Activated CD8-positive, alpha-beta memory T cell treated with anti-CD3 and anti-CD28 coated beads for 36 hours (primary cell): ENCODE data around the gene DCBLD2. TPM values are rescaled to one million over a fixed set of nuclear protein-coding genes. Genes with fewer than 3 reads are reported as not detected.
"Not testable (repeated sequence)": the region's sequence is repeated elsewhere in the genome, so short reads cannot be mapped to it uniquely, and the experiment has no call there.

Experiments used
- CTCF ChIA-PET: fragments of 350-600 bp; sonication (Branson Sonifier 250); formaldehyde crosslinking; loops from one replicate; lab custom pipeline; 2021; ENCODE audit warnings: antibody characterized with exemption; lab: Charles Lee
- POLR2A ChIA-PET: fragments of 350-600 bp; sonication (Branson Sonifier 250); formaldehyde crosslinking; loops from one replicate; lab custom pipeline; 2021; ENCODE audit warnings: antibody characterized with exemption; lab: Charles Lee
- total RNA-seq, 2 experiments: library from RNA; stranded (reverse); gene quantifications; one replicate each; pipeline ENCODE4 v1.2.3, GENCODE V29; 2021

DCBLD2 gene
- total RNA-seq, 2 experiments from 2014 or later, result 1.9 TPM

- ChIA-PET CTCF (no interaction called here), POLR2A (no interaction called here)
Observed at GRCh38 chr3:98848108-98848507, 53.4 kb downstream of the DCBLD2 start.

- POLR2A ChIA-PET, result no interaction called here
Observed at GRCh38 chr3:98846101-98846500, 55.4 kb downstream of the DCBLD2 start.

GRCh38 chr3:98843266-98843959 lies 58.1 kb downstream of the DCBLD2 start:
- CTCF ChIA-PET, result no interaction called here
- POLR2A ChIA-PET, result no interaction called here

More at GRCh38 chr3:98846101-98846500, 55.4 kb downstream of the DCBLD2 start:
- CTCF ChIA-PET, result no interaction called here

GRCh38 chr3:98839846-98840245 lies 61.6 kb downstream of the DCBLD2 start:
- ChIA-PET POLR2A (no interaction called here), CTCF (no interaction called here)

GRCh38 chr3:98831060-98831459 lies 70.4 kb downstream of the DCBLD2 start:
- POLR2A ChIA-PET, result not testable (repeated sequence)

GRCh38 chr3:98829246-98829832 lies 72.2 kb downstream of the DCBLD2 start:
- ChIA-PET CTCF (no interaction called here), POLR2A (no interaction called here)

More at GRCh38 chr3:98831060-98831459, 70.4 kb downstream of the DCBLD2 start:
- CTCF ChIA-PET, result not testable (repeated sequence)

GRCh38 chr3:98827221-98827920 lies 74.1 kb downstream of the DCBLD2 start:
- CTCF ChIA-PET, result no interaction called here
- POLR2A ChIA-PET, result no interaction called here

GRCh38 chr3:98826126-98826525 lies 75.4 kb downstream of the DCBLD2 start:
- CTCF ChIA-PET, result no interaction called here
- POLR2A ChIA-PET, result no interaction called here

GRCh38 chr3:98824256-98824655 lies 77.2 kb downstream of the DCBLD2 start:
- POLR2A ChIA-PET, result no interaction called here
- CTCF ChIA-PET, result no interaction called here

- POLR2A ChIA-PET, result no interaction called here
- CTCF ChIA-PET, result interaction anchor here (0.6 kb wide), 1 partner anchor 1147 kb away, joined by 3 read pairs; no protein-coding TSS in a partner anchor
Observed at GRCh38 chr3:98823791-98824190, 77.7 kb downstream of the DCBLD2 start.

GRCh38 chr3:98821063-98821462 lies 80.4 kb downstream of the DCBLD2 start:
- ChIA-PET CTCF (no interaction called here), POLR2A (interaction anchor here (0.6 kb wide), 1 partner anchor 12 kb away, joined by 3 read pairs; no protein-coding TSS in a partner anchor)

GRCh38 chr3:98817547-98818041 lies 83.9 kb downstream of the DCBLD2 start:
- ChIA-PET POLR2A (no interaction called here), CTCF (no interaction called here)

GRCh38 chr3:98814817-98815420 lies 86.6 kb downstream of the DCBLD2 start:
- ChIA-PET CTCF (no interaction called here), POLR2A (no interaction called here)

- ChIA-PET POLR2A (no interaction called here), CTCF (interaction anchor here (0.8 to 1.7 kb wide), 2 partner anchors 211 to 774 kb away, joined by 3 to 4 read pairs; no protein-coding TSS in a partner anchor)
Observed at GRCh38 chr3:98812851-98813374, 88.6 kb downstream of the DCBLD2 start.

- POLR2A ChIA-PET, result no interaction called here
- CTCF ChIA-PET, result no interaction called here
Observed at GRCh38 chr3:98811048-98811447, 90.4 kb downstream of the DCBLD2 start.

- POLR2A ChIA-PET, result no interaction called here
- CTCF ChIA-PET, result no interaction called here
Observed at GRCh38 chr3:98809557-98809956, 91.9 kb downstream of the DCBLD2 start.

- ChIA-PET POLR2A (no interaction called here), CTCF (no interaction called here)
Observed at GRCh38 chr3:98808071-98808470, 93.4 kb downstream of the DCBLD2 start.

- CTCF ChIA-PET, result no interaction called here
Observed at GRCh38 chr3:98807561-98807960, 93.9 kb downstream of the DCBLD2 start.

GRCh38 chr3:98807011-98807410 lies 94.5 kb downstream of the DCBLD2 start:
- ChIA-PET POLR2A (no interaction called here), CTCF (no interaction called here)

More at GRCh38 chr3:98807561-98807960, 93.9 kb downstream of the DCBLD2 start:
- POLR2A ChIA-PET, result no interaction called here

GRCh38 chr3:98806521-98806920 lies 95.0 kb downstream of the DCBLD2 start:
- CTCF ChIA-PET, result no interaction called here

More at GRCh38 chr3:98806521-98806920, 95.0 kb downstream of the DCBLD2 start:
- POLR2A ChIA-PET, result no interaction called here
